Testis (tissue), 2 donors: ENCODE data around the gene SAMHD1.

Source experiments
- CTCF ChIP-seq, 3 experiments: fragments of 450-650 bp in 2 of 3; fragments of 200-600 bp in 1 of 3; sonication (generic) in 1 of 3; IDR thresholded peaks; one replicate each; pipeline ENCODE4 v1.5.1; 2016 to 2019; ENCODE audit warnings: antibody characterized with exemption in 3 of 3, mild to moderate bottlenecking in 2 of 3, moderate library complexity in 1 of 3
- POLR2A ChIP-seq: fragments of 450-650 bp; IDR thresholded peaks from one replicate; pipeline ENCODE4 v1.6.1; 2017; ENCODE audit warnings: antibody characterized with exemption, mild to moderate bottlenecking, moderate library complexity

DNA sequence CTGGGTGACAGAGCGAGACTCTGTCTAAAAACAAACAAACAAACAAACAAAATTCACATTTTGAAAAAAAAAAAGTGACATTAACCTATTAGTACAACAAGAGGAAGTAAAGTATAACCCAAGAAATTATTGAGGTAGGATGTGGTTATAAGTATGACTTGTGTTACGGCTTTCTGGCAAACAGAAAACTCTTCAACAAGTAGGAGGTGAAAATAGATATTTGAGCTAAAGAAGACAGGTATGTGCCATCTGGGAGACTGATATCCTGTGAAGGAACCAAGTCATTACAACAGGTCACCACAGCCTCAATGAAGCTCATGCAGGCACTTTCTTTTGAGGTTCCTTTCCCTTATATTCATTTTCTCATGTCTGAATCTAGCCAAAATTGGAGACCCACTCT, 46.8 kb downstream of the SAMHD1 start:
- no peak for TF ChIP-seq CTCF (IDR thresholded peaks at IDR 0.05)
- no peak for TF ChIP-seq POLR2A
